Activated CD4-positive, CD25-positive, alpha-beta regulatory T cell treated with anti-CD3 and anti-CD28 coated beads, Interleukin-2, amount 50 U/mL, for 16 hours (primary cell): ENCODE results near the gene SLIT1.

Experiments
- DNase-seq: peaks from one replicate; pipeline ENCODE4 v3.0.0-alpha.2; 2020; ENCODE audit warnings: low read depth, low spot score

Gene SLIT1

GRCh38 chr10:97024168-97025073 lies 161.3 kb downstream of the SLIT1 start:
- DNase-seq = no peak

- DNase-seq = no peak
These were observed 162.2 kb downstream of the SLIT1 start for GRCh38 chr10:97023401-97024167.

DNA sequence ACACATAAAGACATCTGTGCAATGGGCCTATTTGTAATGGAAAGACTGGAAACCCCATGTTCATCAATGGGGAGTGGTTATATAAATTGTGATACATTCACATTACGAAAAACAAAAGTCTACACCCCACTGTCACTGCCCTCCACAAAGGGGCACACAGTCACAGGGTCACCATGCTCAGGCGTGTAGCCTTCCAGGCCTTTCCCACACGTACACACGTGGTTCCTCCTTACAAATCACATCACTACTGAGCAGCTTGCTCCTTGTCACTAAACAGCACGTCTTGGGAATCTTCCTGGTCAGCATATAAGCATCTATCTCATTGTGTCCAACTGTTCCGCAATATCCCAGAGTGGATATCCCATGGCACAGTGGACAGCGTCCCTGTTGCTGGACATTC lies 163.1 kb downstream of the SLIT1 start:
- no peak for DNase-seq

- no peak for DNase-seq
These were observed 165.0 kb downstream of the SLIT1 start for GRCh38 chr10:97020452-97021400.

- DNase-seq = no peak
These were observed 166.4 kb downstream of the SLIT1 start for GRCh38 chr10:97019213-97019844.

DNA sequence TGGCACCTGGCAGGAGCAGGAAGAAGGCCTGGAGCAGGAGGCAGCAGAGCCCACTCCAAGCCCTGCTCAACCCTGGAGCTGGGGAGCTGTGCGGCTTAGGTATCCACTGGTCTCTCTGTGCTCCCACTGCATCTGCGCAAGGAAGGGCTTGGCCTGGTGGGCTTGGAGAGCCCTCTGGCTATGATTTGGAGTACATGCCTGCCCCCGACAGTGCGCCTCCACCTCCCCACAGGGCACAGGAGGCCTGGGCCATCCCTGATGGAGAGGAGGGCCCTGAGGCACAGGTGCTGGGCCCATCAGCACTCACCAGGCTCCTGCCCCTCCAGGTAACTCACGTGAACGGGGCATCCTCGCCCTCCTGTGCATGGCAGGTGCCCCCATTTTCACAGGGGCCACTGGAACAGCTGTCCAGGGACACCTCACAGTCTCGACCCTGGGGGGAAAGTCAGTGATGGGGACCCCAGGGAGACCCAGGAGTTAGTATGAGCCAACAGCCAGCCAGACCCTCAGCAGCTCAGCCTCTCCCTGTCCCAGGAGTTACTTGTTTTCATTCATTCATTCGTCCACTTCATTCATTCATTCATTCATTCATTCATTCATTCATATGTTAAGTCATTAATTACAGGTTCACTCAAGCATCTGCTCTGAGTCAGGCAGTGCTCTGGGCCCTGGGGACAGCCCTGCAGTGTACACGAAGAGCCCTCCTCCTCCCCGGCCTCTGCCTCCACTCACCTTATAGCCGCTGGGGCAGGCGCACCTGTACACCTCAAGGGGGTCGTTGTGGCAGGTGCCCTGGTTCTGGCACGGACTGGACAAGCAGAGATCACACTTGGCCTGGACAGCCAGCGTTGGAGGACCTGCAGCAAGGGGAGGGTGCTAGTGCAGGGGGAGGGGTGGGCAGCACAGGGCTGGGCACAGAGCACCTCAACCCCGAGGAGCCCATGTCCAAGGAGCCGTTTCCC lies 167.2 kb downstream of the SLIT1 start:
- DNase-seq = no peak

DNA sequence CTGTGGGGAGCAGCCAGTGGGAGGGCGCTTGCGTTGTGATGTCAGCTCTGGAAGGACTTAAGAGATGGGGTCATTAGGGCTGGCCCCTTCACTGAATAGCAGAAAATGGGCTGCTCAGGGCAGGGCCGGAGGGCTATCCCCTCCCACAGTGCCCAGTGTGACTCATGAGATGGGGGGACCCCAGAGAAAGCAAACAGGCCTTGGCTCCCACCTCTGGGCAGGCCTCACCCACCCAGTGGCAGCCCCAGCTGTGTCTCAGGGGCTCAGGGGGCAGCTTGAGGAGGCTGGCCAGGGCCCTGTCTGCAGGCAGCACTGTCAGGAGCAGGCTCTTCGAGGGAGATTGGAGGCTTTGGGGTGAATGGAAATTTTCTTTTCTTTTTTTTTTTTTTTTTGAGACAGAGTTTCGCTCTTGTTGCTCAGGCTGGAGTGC lies 168.3 kb downstream of the SLIT1 start:
- no peak for DNase-seq

GRCh38 chr10:97016728-97017473 lies 168.9 kb downstream of the SLIT1 start:
- no peak for DNase-seq

- no peak for DNase-seq
These were observed 170.5 kb downstream of the SLIT1 start for GRCh38 chr10:97015240-97015639.

GRCh38 chr10:97013983-97014382 lies 171.8 kb downstream of the SLIT1 start:
- DNase-seq = no peak

GRCh38 chr10:97013568-97013967 lies 172.2 kb downstream of the SLIT1 start:
- DNase-seq = no peak

GRCh38 chr10:97012470-97012869 lies 173.3 kb downstream of the SLIT1 start:
- no peak for DNase-seq

DNA sequence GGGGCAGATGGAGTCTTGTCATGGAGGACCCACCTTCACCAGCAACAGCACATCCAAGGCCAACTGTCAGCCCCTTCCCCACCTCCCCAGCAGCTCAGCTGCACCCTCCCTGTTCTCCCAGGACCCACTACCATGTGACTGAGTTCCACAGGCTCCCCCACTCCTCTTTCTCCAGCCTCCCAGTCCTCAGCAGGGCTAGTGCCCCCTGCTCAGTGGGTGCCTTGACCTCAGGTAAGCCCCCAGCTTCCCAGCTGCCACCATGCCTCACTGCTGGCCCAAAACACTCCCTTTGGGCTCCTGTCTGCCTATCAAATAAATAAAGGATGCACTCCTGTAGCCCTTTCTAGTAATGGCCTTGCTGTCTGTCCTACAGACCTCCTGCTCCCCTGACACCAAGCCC lies 174.4 kb downstream of the SLIT1 start:
- DNase-seq = no peak

- DNase-seq = no peak
These were observed 175.0 kb downstream of the SLIT1 start for GRCh38 chr10:97010695-97011206.

- no peak for DNase-seq
These were observed 178.3 kb downstream of the SLIT1 start for GRCh38 chr10:97007417-97007816.

- no peak for DNase-seq
These were observed 179.4 kb downstream of the SLIT1 start for GRCh38 chr10:97006364-97006763.

DNA sequence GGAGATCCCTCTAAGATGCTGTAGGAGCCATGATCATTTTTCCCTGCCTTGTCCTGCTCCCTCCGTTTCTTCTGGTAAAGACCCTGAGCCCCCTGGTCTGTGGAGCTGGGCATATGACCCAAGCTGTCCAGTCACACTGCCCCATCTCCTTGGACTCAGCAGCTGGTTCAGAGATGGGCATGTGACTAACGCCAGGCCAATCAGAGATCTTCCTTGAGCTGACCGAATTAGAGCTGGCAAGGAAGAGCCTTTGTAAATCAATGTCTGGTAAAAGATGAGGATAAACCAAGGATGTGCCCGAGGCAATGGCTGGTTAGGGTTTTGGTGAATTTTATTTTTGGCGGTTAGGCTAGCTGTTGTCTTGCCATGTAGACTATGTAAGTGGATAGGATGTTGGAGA lies 180.4 kb downstream of the SLIT1 start:
- no peak for DNase-seq

GRCh38 chr10:97004591-97004990 lies 181.2 kb downstream of the SLIT1 start:
- DNase-seq = no peak

DNA sequence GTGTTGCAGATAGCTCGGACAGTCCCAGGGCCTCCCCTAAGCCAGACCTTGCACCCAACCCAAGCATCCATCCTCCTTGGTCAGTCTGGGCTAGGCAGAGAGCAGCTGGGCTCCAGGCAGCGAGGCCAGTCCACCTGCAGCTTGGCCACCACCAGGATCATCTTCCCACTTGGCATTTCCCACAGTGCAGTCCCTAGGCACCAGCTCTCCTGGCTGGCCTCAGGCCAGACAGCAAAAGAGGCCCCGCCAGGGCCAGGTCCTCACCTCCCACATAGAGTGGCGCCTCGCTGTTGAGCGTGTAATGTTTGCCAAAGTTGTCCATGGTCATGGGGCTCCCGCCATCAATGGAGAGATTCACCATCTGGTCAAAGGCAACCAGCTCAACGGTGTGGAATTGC lies 182.0 kb downstream of the SLIT1 start:
- DNase-seq = no peak
